Skin epidermis (tissue), 12 donors: ENCODE data around the gene KSR2.
"Not testable (repeated sequence)": the region's sequence is repeated elsewhere in the genome, so short reads cannot be mapped to it uniquely, and the experiment has no call there.

Experiments
- H3K27ac ChIP-seq, 21 experiments: fragments of 200-600 bp; sonication (generic) in 11 of 21; one replicate each; pipeline ENCODE4 v1.5.0; 2020; ENCODE audit warnings: mild to moderate bottlenecking in 3 of 21, inconsistent platforms in 2 of 21, moderate library complexity in 2 of 21
- H3K4me3 ChIP-seq, 7 experiments: fragments of 200-600 bp; sonication (generic) in 2 of 7; one replicate each; pipeline ENCODE4 v1.5.0; 2020; ENCODE audit warnings: inconsistent platforms in 2 of 7, mild to moderate bottlenecking in 2 of 7, moderate library complexity in 1 of 7

KSR2 gene

DNA sequence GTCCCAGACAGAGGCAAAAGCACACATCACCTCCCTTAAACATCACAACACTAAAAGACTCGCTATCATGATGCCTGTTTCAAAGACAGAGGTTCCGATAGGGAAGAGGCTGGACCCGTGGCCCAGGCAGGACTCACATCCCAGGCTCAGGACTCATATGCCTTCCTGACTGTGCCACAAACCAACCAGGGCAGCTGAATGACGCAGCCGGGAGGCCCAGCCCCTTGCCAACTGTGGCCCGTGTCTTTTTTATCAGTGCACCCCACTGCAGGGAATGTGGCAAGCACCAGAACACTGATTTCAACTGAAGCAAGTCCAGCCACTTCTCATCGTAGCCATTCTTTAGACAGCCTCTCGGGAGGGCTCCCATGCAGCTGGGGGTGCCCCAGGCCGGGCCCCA is 132.3 kb downstream of the KSR2 start:
- no peak overlapping the region for H3K27ac ChIP-seq
- H3K4me3 ChIP-seq, result no peak overlapping the region

DNA sequence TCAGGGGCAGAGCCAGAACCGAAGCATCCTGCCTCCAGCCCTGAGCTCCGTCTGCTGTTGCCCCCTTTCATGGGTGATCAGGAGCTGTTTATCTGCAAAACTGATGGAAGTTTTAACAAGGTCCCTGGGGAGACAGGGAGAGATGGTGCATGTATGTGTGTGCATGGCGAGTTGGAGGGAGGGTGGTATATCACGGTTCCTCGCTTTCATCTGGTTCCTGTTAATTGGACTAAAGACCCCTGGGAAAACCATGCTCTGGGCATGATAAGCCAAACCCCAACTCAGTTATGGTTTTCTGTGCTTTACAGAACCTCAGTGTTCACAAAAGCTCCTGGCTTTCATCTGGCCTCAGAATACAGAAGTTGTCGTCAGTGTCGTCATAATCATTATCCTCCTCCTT is 133.6 kb downstream of the KSR2 start:
- no peak overlapping the region for H3K27ac ChIP-seq
- H3K4me3 ChIP-seq, result no peak overlapping the region

- H3K27ac ChIP-seq, result no peak overlapping the region
- H3K4me3 ChIP-seq, result no peak overlapping the region
Measured at GRCh38 chr12:117832459-117833457, 136.0 kb downstream of the KSR2 start.

DNA sequence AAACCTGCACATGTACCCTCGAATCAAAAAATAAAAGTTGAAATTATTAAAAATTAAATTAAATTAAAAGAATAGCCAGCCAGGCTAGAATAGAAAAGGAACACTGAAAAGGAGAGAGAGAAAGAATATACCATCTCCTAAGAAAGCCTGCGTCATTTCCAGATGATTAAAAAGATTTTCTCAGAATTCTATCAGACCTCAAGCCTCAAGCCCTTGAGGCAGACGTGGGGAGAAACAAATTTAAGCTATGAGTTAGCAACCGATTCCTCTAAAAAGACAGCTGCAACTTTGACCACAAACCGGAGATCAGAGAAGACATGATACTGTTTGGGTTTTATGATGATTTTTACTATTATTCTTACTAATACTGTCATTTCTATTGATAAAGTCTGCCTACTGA is 138.3 kb downstream of the KSR2 start:
- H3K4me3 ChIP-seq, result no peak overlapping the region
- H3K27ac ChIP-seq, result no peak overlapping the region

DNA sequence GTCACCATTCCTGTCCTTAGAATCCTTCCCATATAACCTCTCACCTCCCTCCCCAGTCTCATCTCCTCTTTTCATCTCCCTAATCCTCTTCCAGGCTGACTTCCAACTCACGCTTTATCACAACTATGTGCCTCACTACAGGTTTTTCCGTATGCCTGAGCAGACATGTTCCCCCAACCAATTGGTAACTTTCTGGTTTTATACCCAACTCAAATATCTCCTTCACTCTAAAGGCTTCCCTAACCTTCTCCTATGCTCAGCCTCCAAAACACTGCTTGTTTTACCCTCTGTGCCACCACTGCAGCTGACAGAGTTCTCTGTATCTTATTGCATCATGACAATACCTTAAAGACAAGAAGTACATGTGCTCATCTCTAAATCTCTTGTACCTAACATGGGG is 139.7 kb downstream of the KSR2 start:
- H3K27ac ChIP-seq, result no peak overlapping the region
- H3K4me3 ChIP-seq, result no peak overlapping the region

DNA sequence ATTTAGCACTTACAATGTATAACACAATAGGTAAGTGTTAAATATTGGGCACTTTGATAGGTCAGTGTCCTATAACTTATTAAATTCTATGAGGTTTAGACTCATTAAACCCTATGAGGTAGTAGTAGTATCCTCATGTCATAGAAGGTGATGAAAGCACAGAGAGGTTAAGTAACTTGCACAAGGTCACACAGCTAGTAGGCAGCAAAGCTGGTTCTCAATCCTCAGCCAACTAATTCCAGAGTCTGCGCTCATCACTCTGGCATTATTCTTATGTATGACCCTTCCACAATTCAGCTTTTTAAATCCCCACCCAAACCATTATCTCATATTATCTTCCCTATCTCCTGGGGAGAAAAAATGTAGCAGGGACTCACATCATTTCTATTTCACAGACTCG is 141.1 kb downstream of the KSR2 start:
- Histone ChIP-seq H3K27ac (no peak overlapping the region), H3K4me3 (no peak overlapping the region)

DNA sequence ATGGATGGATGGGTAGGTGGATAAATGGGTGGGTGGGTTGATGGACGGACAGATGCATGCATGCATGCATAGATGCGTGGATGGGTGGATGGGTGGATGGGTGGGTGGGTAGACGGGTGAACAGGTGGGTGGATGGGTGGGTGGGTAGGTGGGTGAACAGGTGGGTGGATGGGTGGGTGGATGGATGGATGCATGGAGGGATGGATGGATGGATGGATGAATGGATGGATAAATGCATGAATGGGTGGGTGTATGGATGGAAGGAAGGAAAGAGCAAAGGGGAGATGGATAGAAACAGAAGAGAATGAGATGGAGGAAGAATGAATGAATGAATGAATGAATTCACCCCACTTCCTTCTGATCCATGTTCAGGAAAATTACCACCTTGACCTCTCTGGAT is 143.0 kb downstream of the KSR2 start:
- no peak overlapping the region for H3K4me3 ChIP-seq
- H3K27ac ChIP-seq, result no peak overlapping the region

GRCh38 chr12:117821480-117822175 is 147.2 kb downstream of the KSR2 start:
- Histone ChIP-seq H3K27ac (no peak overlapping the region), H3K4me3 (no peak overlapping the region)

GRCh38 chr12:117820216-117820907 is 148.4 kb downstream of the KSR2 start:
- no peak overlapping the region for H3K4me3 ChIP-seq

DNA sequence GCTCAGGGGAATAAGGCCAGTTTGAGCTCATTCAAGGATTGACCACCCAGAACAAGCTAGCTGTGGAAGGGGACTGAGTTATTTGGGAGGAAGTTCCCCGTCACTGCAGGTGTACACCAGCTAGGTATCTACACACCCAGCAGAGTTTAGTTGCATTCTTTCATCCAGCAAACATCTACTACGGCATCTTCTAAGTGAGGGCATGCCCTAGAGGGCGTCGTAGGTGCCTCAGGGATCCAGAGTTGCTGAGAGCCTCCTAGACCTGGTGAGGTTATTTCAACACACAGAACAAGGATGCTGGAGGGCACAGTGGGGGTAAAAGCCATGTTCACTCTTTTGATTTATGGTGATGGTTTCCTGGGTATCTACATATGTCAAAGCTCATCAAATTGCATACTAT is 149.6 kb downstream of the KSR2 start:
- no peak overlapping the region for H3K27ac ChIP-seq

More at GRCh38 chr12:117820216-117820907, 148.4 kb downstream of the KSR2 start:
- H3K27ac ChIP-seq, result no peak overlapping the region

GRCh38 chr12:117818400-117818799 is 150.4 kb downstream of the KSR2 start:
- Histone ChIP-seq H3K4me3 (no peak overlapping the region), H3K27ac (no peak overlapping the region)

More for the DNA sequence above, 149.6 kb downstream of the KSR2 start:
- H3K4me3 ChIP-seq, result no peak overlapping the region

GRCh38 chr12:117809509-117809908 is 159.3 kb downstream of the KSR2 start:
- Histone ChIP-seq H3K27ac (no peak overlapping the region), H3K4me3 (no peak overlapping the region)

DNA sequence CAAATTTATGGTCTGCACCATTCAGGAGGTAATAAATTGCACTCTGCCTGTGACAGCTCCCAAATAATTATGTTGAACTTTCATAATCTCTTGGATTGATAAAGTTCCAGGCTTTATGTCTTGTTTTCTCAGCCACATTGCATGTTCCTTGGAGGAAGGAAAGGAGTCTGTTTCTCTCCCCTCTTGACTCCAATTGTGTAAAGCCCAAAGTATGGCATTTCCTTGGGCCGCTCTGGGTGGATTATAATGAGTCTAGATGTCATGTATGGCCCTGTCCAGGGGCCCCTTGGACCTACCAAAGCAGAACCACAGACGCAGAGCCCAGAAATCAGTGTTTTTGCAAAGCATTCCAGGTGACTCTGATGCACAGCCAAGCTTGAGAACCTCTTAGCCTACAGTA is 160.8 kb downstream of the KSR2 start:
- H3K4me3 ChIP-seq, result no peak overlapping the region
- H3K27ac ChIP-seq, result no peak overlapping the region

GRCh38 chr12:117807355-117807754 is 161.4 kb downstream of the KSR2 start:
- no peak overlapping the region for H3K4me3 ChIP-seq
- no peak overlapping the region for H3K27ac ChIP-seq

- Histone ChIP-seq H3K4me3 (no peak overlapping the region), H3K27ac (no peak overlapping the region)
Measured at GRCh38 chr12:117805865-117806264, 162.9 kb downstream of the KSR2 start.

GRCh38 chr12:117803001-117803400 is 165.8 kb downstream of the KSR2 start:
- no peak overlapping the region for H3K4me3 ChIP-seq
- H3K27ac ChIP-seq, result no peak overlapping the region

DNA sequence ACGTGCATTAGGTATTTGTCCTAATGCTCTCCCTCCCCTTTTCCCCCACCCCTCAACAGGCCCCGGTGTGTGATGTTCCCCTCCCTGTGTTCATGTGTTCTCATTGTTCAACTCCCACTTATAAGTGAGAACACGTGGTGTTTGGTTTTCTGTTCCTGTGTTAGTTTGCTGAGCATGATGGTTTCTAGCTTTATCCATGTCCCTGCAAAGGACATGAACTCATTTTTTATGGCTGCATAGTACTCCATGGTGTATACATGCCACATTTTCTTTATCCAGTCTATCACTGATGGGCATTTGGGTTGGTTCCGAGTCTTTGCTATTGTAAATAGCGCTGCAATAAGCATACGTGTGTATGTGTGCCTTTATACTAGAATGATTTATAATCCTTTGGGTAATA is 168.1 kb downstream of the KSR2 start:
- H3K4me3 ChIP-seq, result not testable (repeated sequence)

DNA sequence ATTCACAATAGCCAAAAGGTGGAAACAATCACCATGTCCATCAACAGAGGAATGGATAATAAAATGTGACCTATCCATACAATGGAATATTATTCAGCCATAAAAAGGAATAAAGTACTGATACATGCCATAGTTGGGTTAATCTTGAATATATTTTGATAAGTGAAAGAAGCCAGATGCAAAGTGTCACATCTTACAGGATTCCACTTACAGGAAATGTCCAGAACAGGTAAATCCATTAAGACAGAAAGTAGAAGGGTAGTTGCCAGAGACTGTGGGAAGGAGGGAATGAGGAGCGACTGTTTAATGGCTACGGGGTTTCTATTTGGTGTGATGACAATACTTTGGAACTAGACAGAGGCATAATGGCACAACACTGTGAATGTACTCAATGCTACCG is 171.6 kb downstream of the KSR2 start:
- Histone ChIP-seq H3K27ac (no peak overlapping the region), H3K4me3 (no peak overlapping the region)

More for the DNA sequence above, 168.1 kb downstream of the KSR2 start:
- not testable (repeated sequence) for H3K27ac ChIP-seq

GRCh38 chr12:117792877-117793424 is 175.8 kb downstream of the KSR2 start:
- H3K27ac ChIP-seq, result no peak overlapping the region
- no peak overlapping the region for H3K4me3 ChIP-seq

- H3K4me3 ChIP-seq, result no peak overlapping the region
- no peak overlapping the region for H3K27ac ChIP-seq
Measured at GRCh38 chr12:117792471-117792870, 176.3 kb downstream of the KSR2 start.
